Measurements from ENCODE around the gene CACNG6.
A peak's percentile ranks its signal among the peaks of the same experiment; 100 is the strongest.

CACNG6 gene

DNA sequence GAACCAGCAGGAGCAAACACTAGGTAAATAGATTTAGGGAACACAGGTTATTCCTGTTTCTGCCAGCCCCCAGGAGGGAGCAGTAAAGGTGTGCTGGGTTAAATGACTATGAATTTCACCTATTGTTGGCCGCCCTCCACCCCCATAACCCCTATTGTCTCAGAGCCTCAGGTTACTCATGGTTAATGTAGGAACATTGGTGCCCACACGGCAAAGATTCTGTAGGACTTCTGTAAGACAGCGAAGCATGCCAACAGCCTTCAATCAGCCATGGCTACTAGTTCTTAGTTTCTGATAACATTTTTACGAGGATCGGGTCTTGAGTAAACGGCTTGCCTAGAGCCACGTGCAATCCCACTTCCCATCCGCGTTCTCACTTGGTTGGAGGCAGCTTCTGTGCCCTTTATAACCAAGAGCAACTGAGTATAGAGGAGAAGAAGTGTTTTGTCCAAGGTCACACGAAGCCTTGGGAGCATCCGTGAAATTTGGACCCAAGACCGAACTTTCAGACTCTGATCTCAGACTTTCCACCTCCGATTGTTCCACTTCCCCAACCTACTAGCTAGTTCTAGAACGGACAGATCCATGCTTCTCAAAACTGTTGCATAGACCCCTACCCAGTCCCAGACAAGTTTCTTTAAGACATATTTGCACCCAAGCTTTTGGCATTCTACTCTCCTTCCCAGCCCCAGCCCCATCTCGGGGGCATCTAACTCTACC lies 33.8 kb upstream of the CACNG6 start:
- DNase-seq: no peak
- Mint-ChIP-seq H3K4me1 (peaks cover 37% of the 10 kb centered on the region), H3K27ac (no peak overlapping the region), H3K4me3 (no peak overlapping the region), H3K36me3 (ENCODE audit: low read depth) (no peaks in the 10 kb centered on the region), H3K27me3 (ENCODE audit: low read depth, poor library complexity) (peaks cover 83% of the 10 kb centered on the region), H3K9me3 (no peaks in the 10 kb centered on the region)
- no peak for TF ChIP-seq CTCF (IDR thresholded peaks at IDR 0.05)

DNA sequence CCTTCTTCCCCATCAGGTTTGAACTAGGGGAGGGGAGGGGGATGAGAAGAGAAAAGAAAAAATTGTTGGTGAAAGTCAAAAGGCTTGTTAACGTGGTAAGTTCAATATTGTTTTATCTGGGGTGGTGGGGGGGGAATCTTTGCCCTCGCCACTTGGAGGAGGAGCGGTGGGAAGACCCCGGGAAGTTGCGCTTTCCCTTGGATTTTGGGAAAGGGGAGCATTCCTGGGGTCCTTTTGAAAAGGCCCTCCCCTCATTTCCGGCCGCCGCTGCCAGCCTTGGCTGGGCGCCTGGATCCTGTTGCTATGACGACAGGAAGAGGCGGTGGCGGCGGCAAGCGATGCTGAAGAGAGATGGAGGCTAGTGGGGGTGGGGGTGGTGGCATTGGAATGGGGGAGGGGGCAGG lies 33.3 kb upstream of the CACNG6 start:
- DNase-seq: peak; percentile 50
- no peak for TF ChIP-seq CTCF (IDR thresholded peaks at IDR 0.05)
- H3K4me1 Mint-ChIP-seq: peaks cover 37% of the 10 kb centered on the region
- no peak overlapping the region for H3K27ac Mint-ChIP-seq
- H3K36me3 Mint-ChIP-seq (ENCODE audit: low read depth): no peaks in the 10 kb centered on the region
- H3K9me3 Mint-ChIP-seq: no peaks in the 10 kb centered on the region
- no peak overlapping the region for H3K4me3 Mint-ChIP-seq
- H3K27me3 Mint-ChIP-seq (ENCODE audit: low read depth, poor library complexity): peaks cover 89% of the 10 kb centered on the region

- H3K4me3 Mint-ChIP-seq: peak overlapping the region; percentile 25
- no peak overlapping the region for H3K27ac Mint-ChIP-seq
- H3K36me3 Mint-ChIP-seq (ENCODE audit: low read depth): no peaks in the 10 kb centered on the region
These were observed 32.3 kb upstream of the CACNG6 start for GRCh38 chr19:53958823-53959757.

GRCh38 chr19:53960187-53960586 lies 31.2 kb upstream of the CACNG6 start:
- Mint-ChIP-seq H3K36me3 (ENCODE audit: low read depth) (no peaks in the 10 kb centered on the region), H3K4me1 (peaks cover 43% of the 10 kb centered on the region), H3K4me3 (peak overlapping the region; percentile 52), H3K9me3 (no peaks in the 10 kb centered on the region), H3K27me3 (ENCODE audit: low read depth, poor library complexity) (peaks cover 98% of the 10 kb centered on the region), H3K27ac (no peak overlapping the region)
- peak; percentile 28 for DNase-seq
- no peak for TF ChIP-seq CTCF (IDR thresholded peaks at IDR 0.05)

More at GRCh38 chr19:53958823-53959757, 32.3 kb upstream of the CACNG6 start:
- no peak for TF ChIP-seq CTCF (IDR thresholded peaks at IDR 0.05)
- DNase-seq: no peak
- H3K4me1 Mint-ChIP-seq: peaks cover 43% of the 10 kb centered on the region
- peaks cover 91% of the 10 kb centered on the region for H3K27me3 Mint-ChIP-seq (ENCODE audit: low read depth, poor library complexity)
- H3K9me3 Mint-ChIP-seq: no peaks in the 10 kb centered on the region

DNA sequence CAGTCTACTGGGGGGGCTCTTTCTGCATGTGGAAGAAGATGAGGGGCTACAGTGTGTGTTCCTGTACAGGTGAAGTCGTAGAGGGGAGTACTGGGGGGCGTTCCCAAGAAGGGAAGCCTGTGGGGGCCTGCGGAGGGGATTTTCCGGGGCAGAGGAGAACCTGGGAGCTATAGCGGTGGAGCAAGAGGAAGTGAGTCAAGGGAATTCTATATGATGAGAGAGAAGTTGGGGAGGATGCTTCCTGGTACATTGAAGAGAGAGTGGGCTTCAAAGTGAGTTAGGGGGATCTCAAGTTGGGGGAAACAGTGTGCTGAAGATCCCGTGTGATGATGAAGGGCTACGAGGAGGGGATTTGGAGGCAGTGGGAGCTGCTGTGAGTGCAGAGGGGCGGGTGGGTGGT lies 30.6 kb upstream of the CACNG6 start:
- Mint-ChIP-seq H3K4me1 (peaks cover 43% of the 10 kb centered on the region), H3K27me3 (ENCODE audit: low read depth, poor library complexity) (peaks cover 98% of the 10 kb centered on the region), H3K9me3 (no peaks in the 10 kb centered on the region), H3K36me3 (ENCODE audit: low read depth) (no peaks in the 10 kb centered on the region), H3K4me3 (peak overlapping the region; percentile 52), H3K27ac (no peak overlapping the region)
- no peak for TF ChIP-seq CTCF (IDR thresholded peaks at IDR 0.05)
- no peak for DNase-seq
